ENCODE measurements around the gene HTR1A.

Gene HTR1A

DNA sequence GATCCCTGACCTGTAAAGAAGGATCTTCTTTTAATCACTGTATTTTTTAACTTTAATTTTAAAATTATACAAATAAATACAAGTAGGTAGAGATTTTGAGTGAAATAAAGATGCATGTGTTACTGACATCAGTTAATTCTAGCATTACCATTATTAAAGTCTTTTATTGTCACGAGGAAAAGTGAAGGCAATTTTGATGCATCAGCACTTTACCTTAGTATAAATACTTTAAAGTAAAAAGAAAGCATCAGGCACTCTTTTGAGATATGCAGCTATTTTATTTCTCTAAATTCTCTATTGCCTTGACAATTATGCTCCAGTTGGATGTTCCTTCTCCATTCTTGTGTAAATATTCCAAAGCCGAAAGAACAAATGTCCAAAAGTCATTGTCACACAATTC is 4.6 kb downstream of the HTR1A start:
- Histone ChIP-seq H3K9me3 (ENCODE audit: insufficient read depth, low read length) (no peaks in the 10 kb centered on the region), H4K20me1 (ENCODE audit: low read depth, low read length) (no peaks in the 10 kb centered on the region), H3K27ac (ENCODE audit: low read depth, low read length) (no peak overlapping the region), H3K27me3 (ENCODE audit: low read length) (no peaks in the 10 kb centered on the region), H3K9me2 (replicated peaks; ENCODE audit: insufficient read depth, low read length) (no peaks in the 10 kb centered on the region), H3K79me2 (ENCODE audit: insufficient read depth, low read length) (no peaks in the 10 kb centered on the region), H3K4me3 (ENCODE audit: insufficient read depth, low read length, poor library complexity, severe bottlenecking) (no peak overlapping the region), H3K36me3 (ENCODE audit: low read length) (no peaks in the 10 kb centered on the region), H3K4me2 (ENCODE audit: low read depth, low read length, poor library complexity, severe bottlenecking) (no peak overlapping the region), H2AFZ (ENCODE audit: low read depth, low read length, severe bottlenecking) (no peak overlapping the region), H3F3A (ENCODE audit: insufficient read depth) (no peaks in the 10 kb centered on the region), H3K9ac (ENCODE audit: low read length) (no peak overlapping the region)
- TF ChIP-seq CTCF (IDR thresholded peaks at IDR 0.05; ENCODE audit: insufficient read depth, low read length, poor library complexity, severe bottlenecking), result no peak
- TF ChIP-seq EZH2phosphoT487 (conservative IDR thresholded peaks at IDR 0.05; ENCODE audit: low read length), result no peak

DNA sequence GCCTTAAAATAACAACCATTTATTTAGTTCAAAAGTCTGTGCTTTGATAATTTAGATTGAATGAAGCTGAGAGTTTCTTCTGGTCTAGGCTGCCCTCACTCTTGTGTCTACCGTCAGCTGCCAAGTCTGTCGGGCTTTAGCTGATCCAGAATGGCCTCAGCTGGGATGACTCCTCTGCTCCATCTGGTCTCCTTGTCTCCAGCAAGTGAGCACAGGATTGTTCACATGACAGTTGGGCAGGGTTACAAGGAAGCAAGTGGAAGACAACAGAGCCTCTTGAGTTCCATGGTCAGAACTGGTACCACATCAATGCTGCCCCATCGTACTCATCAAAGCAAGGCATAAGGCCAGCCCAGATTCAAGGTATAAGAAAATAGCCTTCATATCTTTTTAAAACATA is 9.0 kb downstream of the HTR1A start:
- Histone ChIP-seq H3K4me3 (ENCODE audit: insufficient read depth, low read length, poor library complexity, severe bottlenecking) (no peak overlapping the region), H2AFZ (ENCODE audit: low read depth, low read length, severe bottlenecking) (no peak overlapping the region), H3K9ac (ENCODE audit: low read length) (no peak overlapping the region), H3K9me3 (ENCODE audit: insufficient read depth, low read length) (no peaks in the 10 kb centered on the region), H3K79me2 (ENCODE audit: insufficient read depth, low read length) (no peaks in the 10 kb centered on the region), H3K4me2 (ENCODE audit: low read depth, low read length, poor library complexity, severe bottlenecking) (no peak overlapping the region), H3K36me3 (ENCODE audit: low read length) (no peaks in the 10 kb centered on the region), H3K27ac (ENCODE audit: low read depth, low read length) (no peak overlapping the region), H4K20me1 (ENCODE audit: low read depth, low read length) (no peaks in the 10 kb centered on the region), H3K9me2 (replicated peaks; ENCODE audit: insufficient read depth, low read length) (no peaks in the 10 kb centered on the region), H3F3A (ENCODE audit: insufficient read depth) (no peaks in the 10 kb centered on the region), H3K27me3 (ENCODE audit: low read length) (no peaks in the 10 kb centered on the region)
- TF ChIP-seq CTCF (IDR thresholded peaks at IDR 0.05; ENCODE audit: insufficient read depth, low read length, poor library complexity, severe bottlenecking), result no peak
- no peak for TF ChIP-seq EZH2phosphoT487 (conservative IDR thresholded peaks at IDR 0.05; ENCODE audit: low read length)

GRCh38 chr5:63935103-63935502 is 27.1 kb downstream of the HTR1A start:
- Histone ChIP-seq H3K36me3 (ENCODE audit: low read length) (no peaks in the 10 kb centered on the region), H3K9me2 (replicated peaks; ENCODE audit: insufficient read depth, low read length) (no peaks in the 10 kb centered on the region), H3K9ac (ENCODE audit: low read length) (no peak overlapping the region), H4K20me1 (ENCODE audit: low read depth, low read length) (no peaks in the 10 kb centered on the region), H2AFZ (ENCODE audit: low read depth, low read length, severe bottlenecking) (no peak overlapping the region), H3F3A (ENCODE audit: insufficient read depth) (no peaks in the 10 kb centered on the region), H3K4me2 (ENCODE audit: low read depth, low read length, poor library complexity, severe bottlenecking) (no peak overlapping the region), H3K27me3 (ENCODE audit: low read length) (no peaks in the 10 kb centered on the region), H3K4me3 (ENCODE audit: insufficient read depth, low read length, poor library complexity, severe bottlenecking) (no peak overlapping the region), H3K27ac (ENCODE audit: low read depth, low read length) (no peak overlapping the region), H3K9me3 (ENCODE audit: insufficient read depth, low read length) (no peaks in the 10 kb centered on the region), H3K79me2 (ENCODE audit: insufficient read depth, low read length) (no peaks in the 10 kb centered on the region)
- TF ChIP-seq CTCF (IDR thresholded peaks at IDR 0.05; ENCODE audit: insufficient read depth, low read length, poor library complexity, severe bottlenecking) (no peak), EZH2phosphoT487 (conservative IDR thresholded peaks at IDR 0.05; ENCODE audit: low read length) (no peak)
